ENCODE results near the gene PPP1R1A. TPM values are rescaled to one million over a fixed set of nuclear protein-coding genes. Genes with fewer than 3 reads are reported as not detected.

The PPP1R1A gene
- total RNA-seq, 4 donors from 2014 or later = 115 to 168 (median 145) TPM

DNA sequence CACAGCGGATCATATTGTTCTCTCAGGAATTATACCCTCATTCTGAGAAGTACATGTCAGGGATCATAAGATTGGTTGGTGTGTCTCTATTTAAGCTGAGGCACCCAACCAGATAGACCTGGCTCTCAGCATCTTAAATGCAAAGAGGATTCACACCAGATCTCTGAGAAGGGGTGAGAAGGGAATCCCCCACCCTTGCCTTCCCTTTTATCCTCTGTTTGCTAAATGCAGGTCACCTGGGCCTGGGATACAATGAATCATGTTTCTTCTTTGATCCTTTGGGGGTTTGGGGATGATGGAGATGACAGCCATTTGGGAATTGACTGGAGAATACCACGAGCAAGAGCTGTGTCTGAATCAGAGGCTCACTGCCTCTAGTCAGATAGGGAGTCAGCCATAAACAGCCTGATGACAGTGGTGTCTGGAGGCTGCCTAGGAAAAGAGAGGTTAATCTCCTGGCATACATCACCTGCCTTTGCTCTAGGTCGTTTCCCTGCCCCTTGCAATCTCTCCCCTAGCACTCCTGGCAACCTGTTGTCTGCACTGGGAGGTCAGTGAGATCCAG lies 50.2 kb downstream of the PPP1R1A start:
- DNase-seq (ENCODE audit: low spot score) (no peak), ATAC-seq (ENCODE audit: low FRiP score) (no peak)
- TF ChIP-seq, protein P1, sequence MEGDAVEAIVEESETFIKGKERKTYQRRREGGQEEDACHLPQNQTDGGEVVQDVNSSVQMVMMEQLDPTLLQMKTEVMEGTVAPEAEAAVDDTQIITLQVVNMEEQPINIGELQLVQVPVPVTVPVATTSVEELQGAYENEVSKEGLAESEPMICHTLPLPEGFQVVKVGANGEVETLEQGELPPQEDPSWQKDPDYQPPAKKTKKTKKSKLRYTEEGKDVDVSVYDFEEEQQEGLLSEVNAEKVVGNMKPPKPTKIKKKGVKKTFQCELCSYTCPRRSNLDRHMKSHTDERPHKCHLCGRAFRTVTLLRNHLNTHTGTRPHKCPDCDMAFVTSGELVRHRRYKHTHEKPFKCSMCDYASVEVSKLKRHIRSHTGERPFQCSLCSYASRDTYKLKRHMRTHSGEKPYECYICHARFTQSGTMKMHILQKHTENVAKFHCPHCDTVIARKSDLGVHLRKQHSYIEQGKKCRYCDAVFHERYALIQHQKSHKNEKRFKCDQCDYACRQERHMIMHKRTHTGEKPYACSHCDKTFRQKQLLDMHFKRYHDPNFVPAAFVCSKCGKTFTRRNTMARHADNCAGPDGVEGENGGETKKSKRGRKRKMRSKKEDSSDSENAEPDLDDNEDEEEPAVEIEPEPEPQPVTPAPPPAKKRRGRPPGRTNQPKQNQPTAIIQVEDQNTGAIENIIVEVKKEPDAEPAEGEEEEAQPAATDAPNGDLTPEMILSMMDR (IDR thresholded peaks at IDR 0.05) = no peak

DNA sequence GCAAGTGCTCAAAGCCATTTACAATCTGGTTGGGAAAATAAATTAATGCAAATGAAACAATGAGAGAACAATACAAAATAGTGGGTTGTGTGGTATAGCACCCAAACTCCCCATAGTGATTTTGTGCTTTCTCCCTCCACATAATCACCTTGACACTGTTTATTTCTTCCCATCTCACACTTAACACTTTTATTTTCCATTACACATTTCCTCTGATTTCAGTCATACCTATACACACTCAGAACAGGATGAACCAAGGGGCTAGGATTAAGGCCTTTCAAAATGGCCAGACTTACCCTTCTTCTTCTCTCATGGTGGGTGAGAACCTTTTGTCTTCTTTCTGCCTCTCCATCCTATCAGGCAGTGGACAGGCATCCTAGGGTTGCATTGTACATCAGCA lies 53.0 kb downstream of the PPP1R1A start:
- ATAC-seq (ENCODE audit: low FRiP score) (no peak), DNase-seq (ENCODE audit: low spot score) (no peak)
- TF ChIP-seq, protein P1 (IDR thresholded peaks at IDR 0.05) = no peak

DNA sequence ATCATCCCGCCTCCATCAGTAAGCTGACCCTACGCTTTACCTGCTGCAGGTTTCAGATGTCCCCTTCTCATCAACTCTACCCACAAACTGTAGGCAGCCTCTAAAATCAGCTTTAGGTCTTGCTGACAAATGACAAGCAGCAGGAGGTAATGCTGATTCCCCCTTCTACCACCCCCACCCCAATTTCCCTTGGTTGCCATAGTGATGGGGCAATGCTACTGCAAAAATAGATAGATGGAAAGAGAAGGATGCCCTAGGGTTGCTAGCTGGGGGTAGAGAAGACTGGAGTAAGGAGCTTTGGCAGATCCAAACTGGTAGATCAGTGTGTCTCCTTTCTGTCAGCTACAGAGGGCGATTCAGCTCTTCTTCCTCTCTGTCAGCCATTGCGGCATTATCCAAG lies 58.9 kb downstream of the PPP1R1A start:
- TF ChIP-seq, protein P1 (IDR thresholded peaks at IDR 0.05) = no peak
- ATAC-seq (ENCODE audit: low FRiP score) (no peak), DNase-seq (ENCODE audit: low spot score) (no peak)

Other genes with a start within 250 kb of the PPP1R1A start
- 1 to 10 TPM in 3 of 4 donors, not detected in 1; 1.0 to 3.5 (median 2.9) TPM for gene GPR84, start 224.2 kb downstream of the PPP1R1A start, total RNA-seq
- gene ZNF385A, start 203.9 kb downstream of the PPP1R1A start, total RNA-seq = 10 to 100 TPM in 3 of 4 donors, 1 to 10 TPM in 1; 9.5 to 36.3 (median 21.8) TPM
- 100 to 1,000 TPM in 2 of 4 donors, 10 to 100 TPM in 2; 76.9 to 292 (median 118) TPM for gene ITGA5, start 169.4 kb downstream of the PPP1R1A start, total RNA-seq
- under 1 TPM in 1 of 4 donors, not detected in 3; 0.96 TPM for gene GTSF1, start 115.1 kb downstream of the PPP1R1A start, total RNA-seq
- gene NCKAP1L, start 90.9 kb downstream of the PPP1R1A start, total RNA-seq = 10 to 100 TPM; 23.4 to 81.4 (median 43.0) TPM
- 10 to 100 TPM; 29.9 to 85.6 (median 39.0) TPM for gene PDE1B, start 39.1 kb downstream of the PPP1R1A start, total RNA-seq
- gene LACRT, start 46.2 kb upstream of the PPP1R1A start, total RNA-seq = not detected
- gene DCD, start 59.7 kb upstream of the PPP1R1A start, total RNA-seq = not detected

Data from omental fat pad (tissue), 4 donors.